HL-60 (cell line): Measurements from ENCODE around the gene HABP2.

Experiments used
- CTCF ChIP-seq: IDR thresholded peaks from one replicate; pipeline ENCODE4 v1.5.1; 2011; ENCODE audit warnings: low read length, control low read depth, inconsistent platforms; ENCODE audit not compliant: insufficient read depth
- POLR2AphosphoS5 ChIP-seq: IDR thresholded peaks from 2 replicates; pipeline ENCODE4 v1.6.1; 2012; ENCODE audit warnings: low read depth
- REST ChIP-seq: IDR thresholded peaks from 2 replicates; pipeline ENCODE4 v1.6.1; 2012; ENCODE audit warnings: low read depth; ENCODE audit not compliant: insufficient replicate concordance
- SPI1 ChIP-seq: IDR thresholded peaks from 2 replicates; pipeline ENCODE4 v1.6.1; 2012; ENCODE audit warnings: low read depth, mild to moderate bottlenecking, borderline replicate concordance

- TF ChIP-seq CTCF (no peak), POLR2AphosphoS5 (no peak), SPI1 (no peak), REST (no peak)
These were observed 46.4 kb upstream of the HABP2 start for GRCh38 chr10:113506476-113506875.
